Measurements from ENCODE around the gene MTRR.

GRCh38 chr5:7844901-7845300, 24.0 kb upstream of the MTRR start:
- TF ChIP-seq POLR2A (IDR thresholded peaks at IDR 0.05) = no peak
- no peak for TF ChIP-seq CTCF (IDR thresholded peaks at IDR 0.05)
- TF ChIP-seq EP300 (IDR thresholded peaks at IDR 0.05) = no peak

Measured in tibial nerve (tissue), 4 donors.